HG03558 (cell line): ENCODE results near the gene ENTHD1.

Source experiments
- ATAC-seq: cut with Tn5 transposase; IDR thresholded peaks from one replicate; pipeline ENCODE4 v1.9.1; 2021; ENCODE audit warnings: moderate number of reproducible peaks; ENCODE audit not compliant: unreplicated experiment; ENCODE audit errors: extremely low read depth

Gene ENTHD1

GRCh38 chr22:39805117-39805516 is 88.4 kb downstream of the ENTHD1 start:
- no peak for ATAC-seq

GRCh38 chr22:39802682-39803081 is 90.9 kb downstream of the ENTHD1 start:
- ATAC-seq = no peak

GRCh38 chr22:39800790-39801520 is 92.6 kb downstream of the ENTHD1 start:
- no peak for ATAC-seq

- no peak for ATAC-seq
Observed at GRCh38 chr22:39797528-39798147, 95.9 kb downstream of the ENTHD1 start.

GRCh38 chr22:39789788-39790187 is 103.8 kb downstream of the ENTHD1 start:
- ATAC-seq = no peak

GRCh38 chr22:39785232-39785631 is 108.3 kb downstream of the ENTHD1 start:
- ATAC-seq = no peak

GRCh38 chr22:39777716-39778454 is 115.7 kb downstream of the ENTHD1 start:
- ATAC-seq = no peak

- ATAC-seq = no peak
Observed at GRCh38 chr22:39776295-39777009, 117.1 kb downstream of the ENTHD1 start.

- ATAC-seq = no peak
Observed at GRCh38 chr22:39773976-39774539, 119.5 kb downstream of the ENTHD1 start.

GRCh38 chr22:39773503-39773902 is 120.1 kb downstream of the ENTHD1 start:
- ATAC-seq = no peak

GRCh38 chr22:39771486-39771885 is 122.1 kb downstream of the ENTHD1 start:
- ATAC-seq = no peak

- ATAC-seq = no peak
Observed at GRCh38 chr22:39765661-39766060, 127.9 kb downstream of the ENTHD1 start.

- no peak for ATAC-seq
Observed at GRCh38 chr22:39765046-39765445, 128.5 kb downstream of the ENTHD1 start.

- no peak for ATAC-seq
Observed at GRCh38 chr22:39763276-39763675, 130.3 kb downstream of the ENTHD1 start.

GRCh38 chr22:39750759-39751158 is 142.8 kb downstream of the ENTHD1 start:
- no peak for ATAC-seq

- no peak for ATAC-seq
Observed at GRCh38 chr22:39748877-39749276, 144.7 kb downstream of the ENTHD1 start.

- no peak for ATAC-seq
Observed at GRCh38 chr22:39746600-39747262, 146.8 kb downstream of the ENTHD1 start.

GRCh38 chr22:39745789-39746188 is 147.8 kb downstream of the ENTHD1 start:
- ATAC-seq = no peak

GRCh38 chr22:39744353-39744752 is 149.2 kb downstream of the ENTHD1 start:
- ATAC-seq = no peak

GRCh38 chr22:39743935-39744334 is 149.6 kb downstream of the ENTHD1 start:
- no peak for ATAC-seq
